GM12878 (cell line): ENCODE measurements around the gene SIMC1. TPM values are rescaled to one million over a fixed set of nuclear protein-coding genes. Genes with fewer than 3 reads are reported as not detected.

Source experiments
- ATAC-seq: fragments of 200-7000 bp; cut with Tn5 transposase; 3 replicates; pipeline ENCODE4 v1.9.1; 2020; ENCODE audit warnings: mild to moderate bottlenecking, moderate library complexity
- BruUV-seq: library from RNA; stranded (reverse); fragments of 400-500 nt; replicated peaks from 2 replicates; lab custom pipeline; 2021; lab: Mats Ljungman, UMichigan
- CTCF ChIA-PET: fragments of 300-600 bp; sonication (Branson Sonifier 250); formaldehyde crosslinking; extraction: SDS; loops from one replicate; lab custom pipeline; 2021; ENCODE audit warnings: inconsistent platforms; lab: Yijun Ruan, JAX
- POLR2A ChIA-PET: fragments of 350-600 bp; formaldehyde crosslinking; extraction: SDS; loops from one replicate; lab custom pipeline; 2021; ENCODE audit warnings: inconsistent platforms; lab: Charles Lee
- RAD21 ChIA-PET: fragments of 300-600 bp; sonication (Branson Sonifier 250); formaldehyde crosslinking; loops from one replicate; lab custom pipeline; 2023; ENCODE audit warnings: antibody characterized with exemption; ENCODE audit not compliant: unreplicated experiment; lab: Charles Lee
- SMC1A ChIA-PET: fragments of 300-600 bp; sonication (Branson Sonifier 250); formaldehyde crosslinking; loops from one replicate; lab custom pipeline; 2023; ENCODE audit not compliant: unreplicated experiment, uncharacterized antibody; lab: Charles Lee
- DNase-seq: peaks from one replicate; pipeline ENCODE4 v3.0.0-alpha.2; 2011; ENCODE audit warnings: low read depth, low spot score
- FAIRE-seq: peaks from 3 replicates; lab custom pipeline; 2011; peaks lifted over from hg19 to GRCh38; lab: Jason Lieb, UNC
- H2AFZ ChIP-seq: 2 replicates; pipeline ENCODE4 v1.6.0; 2011; ENCODE audit warnings: low read depth, low read length, control low read depth; ENCODE audit not compliant: control insufficient read depth
- H3K27ac ChIP-seq: 2 replicates; pipeline ENCODE4 v1.5.1; 2011; ENCODE audit warnings: control low read depth; ENCODE audit not compliant: control insufficient read depth, insufficient read depth
- H3K27me3 ChIP-seq, 2 experiments: replicated peaks in 1 of 2; 2 replicates each; pipeline versions ENCODE4 v1.6.0 to v1.6.1; 2011; ENCODE audit warnings: low read length in 1 of 2; ENCODE audit not compliant: control insufficient read depth in 2 of 2, insufficient read depth in 2 of 2
- H3K36me3 ChIP-seq, 2 experiments: 2 replicates each; pipeline ENCODE4 v1.5.1; 2011; ENCODE audit warnings: low read length in 1 of 2; ENCODE audit not compliant: control insufficient read depth in 2 of 2, insufficient read depth in 2 of 2
- H3K4me1 ChIP-seq: 2 replicates; pipeline ENCODE4 v1.6.1; 2011; ENCODE audit warnings: mild to moderate bottlenecking, low read length, moderate library complexity, mixed read lengths; ENCODE audit not compliant: control insufficient read depth, insufficient read depth
- H3K4me2 ChIP-seq: 2 replicates; pipeline ENCODE4 v1.6.0; 2011; ENCODE audit warnings: control low read depth; ENCODE audit not compliant: control insufficient read depth, insufficient read depth
- H3K4me3 ChIP-seq: fragments of 200-600 bp; sonication (generic); 2 replicates; pipeline ENCODE4 v1.5.1; 2016
- H3K79me2 ChIP-seq: 2 replicates; pipeline ENCODE4 v1.6.0; 2011; ENCODE audit warnings: low read length; ENCODE audit not compliant: control insufficient read depth, insufficient read depth
- H3K9ac ChIP-seq: 2 replicates; pipeline ENCODE4 v1.8.0; 2011; ENCODE audit warnings: low read length, control low read depth, mixed read lengths; ENCODE audit not compliant: control insufficient read depth, insufficient read depth
- H3K9me3 ChIP-seq: replicated peaks from 3 replicates; pipeline ENCODE4 v1.5.1; 2011; ENCODE audit warnings: mild to moderate bottlenecking, low read length; ENCODE audit not compliant: control insufficient read depth, insufficient read depth
- H4K20me1 ChIP-seq: 2 replicates; pipeline ENCODE4 v1.6.0; 2011; ENCODE audit not compliant: control insufficient read depth, insufficient read depth
- HDAC6 ChIP-seq: fragments of 200-600 bp; sonication (generic); IDR thresholded peaks from one replicate; pipeline ENCODE4 v1.8.0; 2017; ENCODE audit warnings: antibody characterized with exemption; ENCODE audit not compliant: unreplicated experiment
- IRF5 ChIP-seq: fragments of 450-650 bp; IDR thresholded peaks from 2 replicates; pipeline ENCODE4 v1.6.1; 2017; ENCODE audit warnings: borderline replicate concordance
- MYC ChIP-seq: IDR thresholded peaks from 2 replicates; pipeline ENCODE4 v1.6.1; 2011; ENCODE audit warnings: mild to moderate bottlenecking, low read length, moderate library complexity, inconsistent platforms; ENCODE audit not compliant: insufficient read depth, insufficient replicate concordance, insufficient read length, severe bottlenecking
- NFXL1 ChIP-seq: fragments of 450-650 bp; IDR thresholded peaks from 2 replicates; pipeline ENCODE4 v1.6.1; 2017; ENCODE audit warnings: antibody characterized with exemption, mild to moderate bottlenecking, borderline replicate concordance
- ZBTB4 ChIP-seq: fragments of 450-650 bp; formaldehyde crosslinking; IDR thresholded peaks from 2 replicates; pipeline ENCODE4 v1.4.0; 2022; ENCODE audit warnings: mild to moderate bottlenecking, moderate library complexity
- WGBS: methylation state at CpG from one replicate; pipeline ENCODE4 v1.1.6; 2016; ENCODE audit warnings: low lambda C conversion rate; ENCODE audit not compliant: insufficient replicate concordance, insufficient coverage; ENCODE audit errors: missing lambda C conversion rate; 5-methylcytosine and 5-hydroxymethylcytosine counted together
- in situ Hi-C: fragments of 300-500 bp; cut with MboI; formaldehyde crosslinking; loops from 9 replicates; pipeline ENCODE4 v1.14.3; 2018; ENCODE audit warnings: mixed read lengths
- intact Hi-C: fragments of 100-400 bp; cut with micrococcal nuclease; formaldehyde crosslinking; loops from one replicate; pipeline ENCODE4 v1.14.2; 2022; ENCODE audit not compliant: unreplicated experiment
- polyA plus RNA-seq, 11 experiments: library from polyadenylated mRNA; depleted of rRNA in 4 of 11; unstranded in 6 of 11; stranded (reverse) in 5 of 11; fragments of >200 nt; fragmentation: Nextera tagmentation in 4 of 11; fragmentation: Illumina TruSeq in 1 of 11; extraction: Ambion mirVana in 4 of 11; extraction: Trizol in 1 of 11; gene quantifications; 1 replicate in 1 of 11; 2 replicates in 10 of 11; pipeline versions ENCODE4 v1.2.1 to v1.2.3, GENCODE V29; 2011 to 2016; ENCODE audit warnings: inconsistent platforms in 2 of 11, missing spikeins in 2 of 11, low read depth in 1 of 11
- total RNA-seq, 4 experiments: library from RNA; depleted of rRNA in 3 of 4; stranded (reverse); fragments of >200 nt in 3 of 4; fragmentation: Illumina TruSeq in 1 of 4; extraction: Trizol in 1 of 4; gene quantifications; 2 replicates each; pipeline versions ENCODE4 v1.2.1 to v1.2.3, GENCODE V29; 2013 to 2021

Gene SIMC1
- total and polyA plus RNA-seq, 10 of the 15 experiments (the other 5 are each of a cell fraction or from before 2014, with no cell fraction given): 3.0 to 16.5 (median 10.4) TPM

- no peak for TF ChIP-seq HDAC6
- ChIA-PET POLR2A (no interaction called here), RAD21 (no interaction called here), SMC1A (no interaction called here), CTCF (no interaction called here)
- Histone ChIP-seq H3K4me2 (no peak overlapping the region), H3K27me3 (no peaks in the 10 kb centered on the region; a peak in 1 of 4 replicates), H3K9ac (no peak overlapping the region), H3K4me3 (no peak overlapping the region), H4K20me1 (no peaks in the 10 kb centered on the region), H3K79me2 (no peaks in the 10 kb centered on the region), H3K27ac (no peak overlapping the region), H3K36me3 (no peaks in the 10 kb centered on the region), H2AFZ (no peak overlapping the region), H3K4me1 (no peaks in the 10 kb centered on the region), H3K9me3 (no peaks in the 10 kb centered on the region)
- DNase-seq (no peak), FAIRE-seq (no peak), ATAC-seq (no peak)
- WGBS: 35% methylated on average over 7 of the region's 7 CpGs
- no TSS peak for BruUV-seq
- in situ Hi-C loops: no loop called here
- intact Hi-C loops: no loop called here
Measured at GRCh38 chr5:176189857-176190256, 48.4 kb upstream of the SIMC1 start.

- Histone ChIP-seq H3K79me2 (no peaks in the 10 kb centered on the region), H2AFZ (no peak overlapping the region), H3K4me3 (no peak overlapping the region), H3K27ac (no peak overlapping the region), H3K4me2 (no peak overlapping the region), H3K36me3 (no peaks in the 10 kb centered on the region), H4K20me1 (no peaks in the 10 kb centered on the region), H3K9ac (no peak overlapping the region)
- POLR2A ChIA-PET: no interaction called here
- WGBS: 44% methylated on average over 24 of the region's 28 CpGs
- ATAC-seq: no peak
- intact Hi-C loops: no loop called here
- CTCF ChIA-PET: no interaction called here
- TF ChIP-seq IRF5 (no peak), ZBTB4 (CRISPR knock-in tag) (no peak), MYC (no peak), NFXL1 (no peak)
- TF ChIP-seq, all 136 proteins: peak for 0
- no peaks in the 10 kb centered on the region for H3K4me1 ChIP-seq
- ChIA-PET SMC1A (no interaction called here), RAD21 (no interaction called here)
- H3K9me3 ChIP-seq: no peaks in the 10 kb centered on the region
- in situ Hi-C loops: no loop called here
- no peaks in the 10 kb centered on the region; a peak in 1 of 4 replicates for H3K27me3 ChIP-seq
- DNase-seq (no peak), FAIRE-seq (no peak)
- no TSS peak for BruUV-seq
Measured at GRCh38 chr5:176190886-176191755, 47.1 kb upstream of the SIMC1 start.
